Measurements from ENCODE around the gene CDC42EP4.

- TF ChIP-seq EZH2 (IDR thresholded peaks at IDR 0.05; ENCODE audit: borderline replicate concordance) (no peak), CTCF (IDR thresholded peaks at IDR 0.05; ENCODE audit: poor library complexity) (no peak), EZH2phosphoT487 (IDR thresholded peaks at IDR 0.05; ENCODE audit: low read depth, severe bottlenecking, unreplicated experiment) (no peak)
These were observed 47.6 kb upstream of the CDC42EP4 start for GRCh38 chr17:73359352-73359751.
